Stimulated activated CD4-positive, alpha-beta T cell treated with anti-CD3 and anti-CD28 coated beads, Interleukin-1b, Interleukin-23, amount 100 ng/mL, for 1 hour (primary cell): ENCODE data around the gene SARM1.

Source experiments
- DNase-seq, 2 donors: peaks; one replicate each; pipeline ENCODE4 v3.0.0-alpha.2; 2020; ENCODE audit warnings: low read depth in 2 of 2

The SARM1 gene

GRCh38 chr17:28368915-28369683 is 2.4 kb upstream of the SARM1 start:
- DNase-seq: no peak

GRCh38 chr17:28369684-28370034 is 1.8 kb upstream of the SARM1 start:
- no peak for DNase-seq

GRCh38 chr17:28370035-28370743 is 1.3 kb upstream of the SARM1 start, which contains the start of gene VTN:
Gene VTN (minus strand): TSS chr17:28370307. CDS start chr17:28370203, 104 bp downstream.
- no peak for DNase-seq

GRCh38 chr17:28370744-28371103 is 770 bp upstream of the SARM1 start:
- no peak for DNase-seq

- DNase-seq: no peak
Measured at GRCh38 chr17:28372203-28372944, 880 bp downstream of the SARM1 start.

GRCh38 chr17:28372945-28373274 is 1.4 kb downstream of the SARM1 start:
- no peak for DNase-seq

- DNase-seq: no peak
Measured at GRCh38 chr17:28379814-28380801, 8.6 kb downstream of the SARM1 start.

- no peak for DNase-seq
Measured at GRCh38 chr17:28381141-28381825, 9.8 kb downstream of the SARM1 start.

GRCh38 chr17:28384281-28385036 is 13.0 kb downstream of the SARM1 start:
- DNase-seq: peak in 1 of 2 donors; percentile 35

- DNase-seq: no peak
Measured at GRCh38 chr17:28385037-28385400, 13.5 kb downstream of the SARM1 start.

- no peak for DNase-seq
Measured at GRCh38 chr17:28385406-28385805, 13.9 kb downstream of the SARM1 start.

- DNase-seq: no peak
Measured at GRCh38 chr17:28386391-28386790, 14.9 kb downstream of the SARM1 start.

- no peak for DNase-seq
Measured at GRCh38 chr17:28388106-28388505, 16.6 kb downstream of the SARM1 start.

- no peak for DNase-seq
Measured at GRCh38 chr17:28390141-28390540, 18.6 kb downstream of the SARM1 start.

GRCh38 chr17:28390563-28390962 is 19.1 kb downstream of the SARM1 start:
- no peak for DNase-seq

- DNase-seq: no peak
Measured at GRCh38 chr17:28390984-28391383, 19.5 kb downstream of the SARM1 start.

- no peak for DNase-seq
Measured at GRCh38 chr17:28391401-28391800, 19.9 kb downstream of the SARM1 start.

- DNase-seq: no peak
Measured at GRCh38 chr17:28392491-28392890, 21.0 kb downstream of the SARM1 start.

- DNase-seq: no peak
Measured at GRCh38 chr17:28394337-28395116, 23.0 kb downstream of the SARM1 start.

GRCh38 chr17:28395426-28395825 is 23.9 kb downstream of the SARM1 start:
- DNase-seq: no peak
